Measurements from ENCODE around the gene FOXL1.
"Not testable (repeated sequence)": the region's sequence is repeated elsewhere in the genome, so short reads cannot be mapped to it uniquely, and the experiment has no call there.

Gene FOXL1

GRCh38 chr16:86580791-86581170 lies 2.4 kb downstream of the FOXL1 start:
- no peak for DNase-seq (ENCODE audit: low read depth in 2 of 2)

- DNase-seq (ENCODE audit: low read depth in 2 of 2), result no peak
Observed at GRCh38 chr16:86581458-86581857, 3.1 kb downstream of the FOXL1 start.

- DNase-seq (ENCODE audit: low read depth in 2 of 2), result no peak
Observed at GRCh38 chr16:86584071-86584685, 5.8 kb downstream of the FOXL1 start.

- no peak for DNase-seq (ENCODE audit: low read depth in 2 of 2)
Observed at GRCh38 chr16:86584726-86585721, 6.7 kb downstream of the FOXL1 start.

- no peak for DNase-seq (ENCODE audit: low read depth in 2 of 2)
Observed at GRCh38 chr16:86585821-86586611, 7.7 kb downstream of the FOXL1 start.

- DNase-seq (ENCODE audit: low read depth in 2 of 2), result no peak
Observed at GRCh38 chr16:86587487-86587886, 9.1 kb downstream of the FOXL1 start.

GRCh38 chr16:86587955-86588354 lies 9.6 kb downstream of the FOXL1 start:
- DNase-seq (ENCODE audit: low read depth in 2 of 2), result not testable (repeated sequence)

GRCh38 chr16:86590501-86591144 lies 12.3 kb downstream of the FOXL1 start:
- no peak for DNase-seq (ENCODE audit: low read depth in 2 of 2)

GRCh38 chr16:86591270-86591669 lies 12.9 kb downstream of the FOXL1 start:
- DNase-seq (ENCODE audit: low read depth in 2 of 2), result no peak

GRCh38 chr16:86593913-86594620 lies 15.7 kb downstream of the FOXL1 start:
- no peak for DNase-seq (ENCODE audit: low read depth in 2 of 2)

- no peak for DNase-seq (ENCODE audit: low read depth in 2 of 2)
Observed at GRCh38 chr16:86594721-86595120, 16.4 kb downstream of the FOXL1 start.

GRCh38 chr16:86595983-86596605 lies 17.7 kb downstream of the FOXL1 start:
- DNase-seq (ENCODE audit: low read depth in 2 of 2), result no peak

GRCh38 chr16:86597126-86597879 lies 19.0 kb downstream of the FOXL1 start:
- no peak for DNase-seq (ENCODE audit: low read depth in 2 of 2)

- no peak for DNase-seq (ENCODE audit: low read depth in 2 of 2)
Observed at GRCh38 chr16:86597880-86598606, 19.7 kb downstream of the FOXL1 start.

- no peak for DNase-seq (ENCODE audit: low read depth in 2 of 2)
Observed at GRCh38 chr16:86598607-86599565, 20.5 kb downstream of the FOXL1 start.

- DNase-seq (ENCODE audit: low read depth in 2 of 2), result no peak
Observed at GRCh38 chr16:86601356-86601755, 23.0 kb downstream of the FOXL1 start.

GRCh38 chr16:86602521-86602920 lies 24.2 kb downstream of the FOXL1 start:
- DNase-seq (ENCODE audit: low read depth in 2 of 2), result no peak
